Umbilical cord (tissue), 2 donors: ENCODE results near the gene ZNF789. TPM values are rescaled to one million over a fixed set of nuclear protein-coding genes. Genes with fewer than 3 reads are reported as not detected.
"Not testable (repeated sequence)": the region's sequence is repeated elsewhere in the genome, so short reads cannot be mapped to it uniquely, and the experiment has no call there.

Experiments
- DNase-seq: peaks from one replicate; pipeline ENCODE4 v3.0.0-alpha.2; 2015; ENCODE audit warnings: low spot score
- total RNA-seq: library from RNA; depleted of rRNA; stranded (reverse); fragments of >200 nt; gene quantifications from one replicate; pipeline ENCODE4 v1.2.3, GENCODE V29; 2014; ENCODE audit warnings: low replicate concordance; ENCODE audit not compliant: insufficient read depth

ZNF789 gene
- total RNA-seq, 1 donor from 2014 or later = 8.9 TPM

DNA sequence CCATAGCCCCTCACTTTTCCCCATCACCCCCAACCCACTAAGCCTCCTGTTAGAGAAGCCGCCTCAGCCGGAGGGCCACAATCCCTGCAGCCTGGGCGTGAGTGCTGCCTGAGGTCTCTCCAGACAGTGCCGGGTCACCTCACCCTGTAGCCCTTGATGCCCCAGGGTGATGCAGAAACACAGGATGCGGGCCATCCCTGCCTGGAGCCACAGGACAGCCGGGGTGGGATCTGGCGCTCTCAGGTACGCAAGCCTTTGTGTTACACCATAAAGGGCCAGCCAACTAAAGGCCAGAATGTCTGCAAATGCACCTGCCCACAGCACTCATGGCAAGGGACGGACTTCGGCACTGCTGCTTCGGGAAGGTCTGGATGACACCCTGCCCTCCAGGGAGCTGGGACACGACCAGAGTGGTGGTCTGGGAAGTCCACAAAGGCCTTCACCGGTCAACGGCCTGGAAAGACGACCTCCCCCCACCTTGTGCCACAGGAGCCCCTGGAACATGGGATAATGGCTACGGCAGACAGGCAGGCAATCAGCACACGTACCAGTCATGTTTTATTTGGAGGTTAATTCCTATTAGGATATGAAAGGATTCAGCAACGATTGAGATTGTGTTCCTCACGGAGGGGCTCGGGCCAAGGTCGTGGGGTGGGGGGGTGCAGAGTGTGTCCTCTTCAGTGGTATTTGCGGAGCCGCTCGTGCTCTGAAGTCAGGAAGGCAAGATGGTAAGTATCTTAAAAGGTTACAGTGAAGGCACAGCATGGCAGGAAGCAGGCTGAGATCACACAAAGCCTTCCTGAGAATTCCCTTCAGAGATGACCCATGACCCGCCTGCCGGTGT is 14.8 kb upstream of the ZNF789 start:
- no peak for DNase-seq

- DNase-seq = no peak
Observed at GRCh38 chr7:99459087-99459486, 13.6 kb upstream of the ZNF789 start.

DNA sequence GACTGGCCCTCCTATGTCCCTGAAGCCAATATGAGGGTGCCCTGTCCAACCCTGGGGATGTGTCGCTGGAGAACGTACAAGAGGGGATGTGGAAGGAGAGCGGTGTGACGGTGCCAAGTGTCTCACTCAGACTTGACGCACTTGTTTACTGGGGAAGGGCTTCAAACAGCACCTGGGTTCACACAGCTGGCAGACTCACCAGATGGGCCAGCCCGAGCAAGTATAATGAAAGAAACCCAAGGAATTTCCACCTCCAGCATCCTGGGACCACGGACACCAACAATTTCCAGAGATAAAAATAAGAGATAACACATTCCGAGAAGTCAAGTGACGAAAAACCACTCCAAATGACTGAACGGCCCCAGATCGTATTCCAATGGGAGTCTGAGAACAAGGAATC is 12.0 kb upstream of the ZNF789 start:
- no peak for DNase-seq

- no peak for DNase-seq
Observed at GRCh38 chr7:99461221-99461620, 11.5 kb upstream of the ZNF789 start.

DNA sequence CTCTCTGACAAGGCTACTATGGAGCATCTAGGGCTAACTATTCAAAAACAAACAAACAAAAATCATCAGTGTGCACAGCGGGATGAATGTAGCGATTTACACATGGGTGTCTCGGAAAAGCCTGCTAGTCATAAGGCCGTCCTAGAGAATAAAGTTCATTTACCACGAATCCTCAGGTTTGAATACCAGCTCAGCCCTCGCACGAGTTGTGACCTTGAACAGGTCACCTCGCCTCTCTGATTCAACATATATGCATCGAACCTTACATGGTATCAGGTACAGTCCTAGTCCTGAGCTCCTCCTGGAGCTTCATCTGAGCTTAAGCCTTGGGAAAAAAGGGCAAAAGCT is 7.3 kb upstream of the ZNF789 start:
- DNase-seq = no peak

DNA sequence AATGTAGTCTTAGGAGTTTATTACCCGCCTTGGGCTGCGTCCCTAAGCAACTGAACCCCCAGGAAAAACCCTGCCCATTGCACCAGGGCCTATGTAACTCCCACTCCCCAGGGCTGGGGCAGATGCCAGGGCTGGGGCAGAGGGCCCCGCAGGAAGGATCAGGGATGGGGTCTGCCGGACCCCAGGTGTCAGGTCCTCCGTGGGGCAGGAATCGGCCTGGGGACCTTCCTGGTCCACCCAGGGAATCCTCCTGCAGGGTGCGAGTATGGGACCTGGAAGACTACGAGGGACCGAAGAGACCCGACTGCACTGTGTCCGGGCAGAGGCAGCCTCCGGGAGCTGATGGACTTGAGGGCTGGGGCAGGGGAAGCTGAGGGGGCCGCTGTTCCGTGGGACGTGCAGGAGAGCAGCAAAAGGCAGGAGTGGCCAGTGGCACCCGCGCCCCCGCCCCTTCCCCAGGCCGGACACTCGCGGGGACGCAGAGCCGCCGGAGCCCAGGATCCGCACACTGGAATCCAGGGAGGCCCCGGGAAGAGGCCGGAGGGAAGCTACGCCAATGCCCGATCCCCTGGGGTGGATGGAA is 4.3 kb upstream of the ZNF789 start:
- no peak for DNase-seq

- no peak for DNase-seq
Observed at GRCh38 chr7:99469381-99470065, 3.2 kb upstream of the ZNF789 start.

- DNase-seq = peak; percentile 59
Observed at GRCh38 chr7:99473315-99473596, 566 bp downstream of the ZNF789 start.

- no peak for DNase-seq
Observed at GRCh38 chr7:99476107-99476506, 3.4 kb downstream of the ZNF789 start.

DNA sequence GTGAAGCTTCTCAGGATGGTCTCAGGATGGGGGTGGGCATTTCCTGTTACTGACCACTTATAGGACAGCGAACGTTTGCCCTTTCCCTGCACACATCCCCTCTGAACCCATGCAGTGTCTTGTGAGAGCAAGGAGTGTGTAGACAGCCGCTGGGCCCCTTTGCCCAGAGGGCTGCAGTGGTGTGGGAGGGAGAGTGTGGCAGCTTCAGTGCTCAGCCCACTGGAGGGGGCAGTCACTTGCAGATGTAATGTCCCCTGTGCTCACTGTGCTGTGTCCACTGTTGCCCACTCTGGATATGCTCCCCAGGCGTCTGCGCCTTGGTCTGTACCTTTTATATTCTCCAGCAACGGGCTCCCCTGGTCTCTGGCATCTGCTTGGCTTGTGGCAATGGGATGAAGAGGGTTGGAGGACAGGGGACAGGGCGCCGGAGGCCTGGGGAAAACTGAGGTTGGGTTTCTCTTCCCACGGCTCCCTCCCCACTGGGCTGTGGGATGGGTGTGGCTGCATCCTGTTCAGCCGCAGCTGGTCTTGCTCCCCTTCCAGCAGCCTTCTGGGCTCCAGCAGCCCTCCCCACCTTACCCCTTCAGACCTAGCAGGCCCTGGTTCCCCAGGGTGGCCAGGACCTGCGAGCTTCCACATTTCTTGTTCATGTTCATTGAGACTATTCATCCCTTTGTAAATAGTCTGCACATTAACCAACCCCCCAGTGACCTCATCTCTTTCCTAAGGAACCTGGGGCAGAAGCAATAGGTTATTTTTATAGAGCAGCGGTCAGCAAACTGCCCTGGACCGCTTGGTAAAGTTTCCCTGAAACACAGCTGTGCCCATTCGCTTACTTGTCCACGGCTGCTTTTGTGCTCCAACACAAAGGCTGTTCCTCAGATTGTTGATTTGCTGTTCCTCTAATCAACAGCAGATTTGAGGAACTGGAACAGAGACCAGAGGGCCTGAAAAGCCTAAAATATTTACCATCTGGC is 6.1 kb downstream of the ZNF789 start:
- no peak for DNase-seq

- DNase-seq = no peak
Observed at GRCh38 chr7:99485094-99485493, 12.4 kb downstream of the ZNF789 start.

DNA sequence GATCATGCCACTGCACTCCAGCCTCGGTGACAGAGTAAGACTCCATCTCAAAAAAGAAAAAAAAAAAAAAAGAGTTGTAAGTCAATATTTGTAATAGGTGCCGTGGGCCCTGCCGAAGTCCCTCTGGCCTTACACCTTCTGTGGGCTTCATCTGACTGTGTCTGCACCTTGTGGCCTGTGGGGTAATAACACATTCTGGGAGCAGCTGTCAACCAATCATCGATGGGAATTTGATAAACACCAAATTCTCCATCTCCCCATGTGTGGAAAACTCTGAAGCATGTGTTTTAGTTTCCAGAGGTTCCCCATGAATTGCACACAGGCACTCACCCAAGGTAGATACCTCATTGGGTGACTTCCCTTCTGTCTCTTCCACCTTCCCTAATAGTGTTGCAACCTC is 16.5 kb downstream of the ZNF789 start:
- no peak for DNase-seq

DNA sequence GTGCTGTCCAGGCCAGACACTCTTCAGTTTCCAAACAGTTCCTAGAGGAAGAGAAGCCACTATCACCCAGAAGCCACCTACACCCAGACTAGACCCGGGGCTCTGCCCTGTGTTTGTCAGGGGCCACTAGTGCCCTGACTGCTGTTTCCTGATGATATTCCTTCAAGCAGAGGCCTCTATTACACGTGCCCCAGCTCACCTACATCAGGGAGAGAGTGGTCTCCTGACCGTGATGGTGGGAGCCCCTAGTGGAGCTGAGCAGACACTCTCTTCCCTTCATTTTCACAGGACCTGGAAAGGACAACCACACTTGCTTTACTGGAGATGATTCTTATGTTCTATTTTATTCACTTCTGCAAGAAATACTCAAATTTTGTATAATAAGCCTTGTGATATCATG is 18.2 kb downstream of the ZNF789 start:
- DNase-seq = no peak

- DNase-seq = no peak
Observed at GRCh38 chr7:99493823-99494222, 21.1 kb downstream of the ZNF789 start.

- DNase-seq = no peak
Observed at GRCh38 chr7:99497766-99498545, 25.3 kb downstream of the ZNF789 start.

- DNase-seq = no peak
Observed at GRCh38 chr7:99498546-99498944, 25.9 kb downstream of the ZNF789 start.

GRCh38 chr7:99499371-99499720 is 26.7 kb downstream of the ZNF789 start:
- peak; percentile 15 for DNase-seq

- DNase-seq = peak; percentile 96
Observed at GRCh38 chr7:99499721-99500636, 27.3 kb downstream of the ZNF789 start, which contains the start of gene ZNF394. TSS of gene ZNF394 (minus strand) at chr7:99500281. CDS start at chr7:99500093, 188 bp downstream.

DNA sequence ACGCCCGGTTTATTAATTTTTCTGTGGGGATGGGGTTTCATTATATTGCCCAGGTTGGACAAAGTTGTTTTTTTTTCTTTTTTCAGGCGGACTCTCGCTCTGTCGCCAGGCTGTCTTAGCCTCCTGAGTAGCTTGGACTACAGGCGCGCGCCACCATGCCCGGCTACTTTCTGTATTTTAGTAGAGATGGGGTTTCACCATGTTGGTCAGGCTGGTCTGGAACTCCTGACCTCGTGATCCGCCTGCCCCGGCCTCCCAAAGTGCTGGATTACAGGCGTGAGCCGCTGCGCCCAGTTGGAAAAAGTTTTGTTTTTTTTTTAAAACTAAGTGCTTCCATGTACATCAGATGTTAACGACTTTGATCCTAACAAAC is 27.9 kb downstream of the ZNF789 start:
- DNase-seq = no peak

GRCh38 chr7:99501236-99501635 is 28.5 kb downstream of the ZNF789 start:
- not testable (repeated sequence) for DNase-seq
